GM19023 (cell line): ENCODE results near the gene EGFL8.
A peak's percentile ranks its signal among the peaks of the same experiment; 100 is the strongest.
"Not testable (repeated sequence)": the region's sequence is repeated elsewhere in the genome, so short reads cannot be mapped to it uniquely, and the experiment has no call there.

ENCODE experiments used
- ATAC-seq: cut with Tn5 transposase; IDR thresholded peaks from one replicate; pipeline ENCODE4 v1.9.1; 2021; ENCODE audit warnings: mild to moderate bottlenecking, moderate library complexity; ENCODE audit not compliant: unreplicated experiment

EGFL8 gene

DNA sequence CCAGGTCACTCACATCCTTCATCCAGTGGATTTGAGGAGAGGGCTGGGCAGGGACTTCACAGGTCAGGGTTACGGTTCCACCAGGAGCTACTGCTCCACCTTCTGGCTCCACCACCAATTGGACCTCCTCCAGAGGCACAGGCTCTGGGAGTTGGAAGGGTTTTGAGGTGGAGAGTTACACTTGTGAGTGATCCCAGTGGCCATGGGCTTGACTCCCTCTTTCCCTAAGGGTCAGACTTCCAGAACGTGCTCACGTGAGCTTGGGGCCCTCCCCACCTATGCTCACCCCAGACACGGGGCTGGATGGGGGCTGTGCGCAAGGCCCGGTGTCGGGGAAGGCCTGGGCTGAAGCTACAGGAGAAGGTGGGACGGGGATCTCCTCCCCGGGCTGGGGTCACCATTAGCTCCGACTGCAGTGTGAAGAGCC is 18.2 kb downstream of the EGFL8 start:
- no peak for ATAC-seq

DNA sequence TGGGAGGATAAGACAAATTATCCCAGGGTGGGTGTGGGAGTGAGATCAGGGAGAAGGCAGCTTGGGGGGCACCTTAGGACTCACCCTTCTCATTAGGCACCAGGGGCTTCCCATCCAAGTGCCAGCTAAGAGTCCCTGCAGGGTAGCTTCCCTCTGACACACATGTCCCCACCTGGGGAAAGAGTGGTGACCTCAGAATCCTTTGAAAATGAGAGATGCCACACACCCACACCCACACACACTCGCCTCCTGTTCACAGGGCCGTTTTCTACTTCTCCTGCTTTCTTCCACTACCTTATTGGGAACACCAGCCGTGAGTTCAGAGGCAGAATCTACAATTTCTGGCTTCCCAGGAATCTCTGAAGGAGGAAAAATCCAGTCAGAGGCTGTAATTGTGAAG is 18.6 kb downstream of the EGFL8 start:
- ATAC-seq, result no peak

- ATAC-seq, result no peak
Measured at GRCh38 chr6:32183483-32184083, 19.2 kb downstream of the EGFL8 start.

- no peak for ATAC-seq
Measured at GRCh38 chr6:32184084-32184640, 19.8 kb downstream of the EGFL8 start, which contains the start of gene AGER. Gene AGER (minus strand): TSS chr6:32184253. CDS start chr6:32184222, 31 bp downstream.

DNA sequence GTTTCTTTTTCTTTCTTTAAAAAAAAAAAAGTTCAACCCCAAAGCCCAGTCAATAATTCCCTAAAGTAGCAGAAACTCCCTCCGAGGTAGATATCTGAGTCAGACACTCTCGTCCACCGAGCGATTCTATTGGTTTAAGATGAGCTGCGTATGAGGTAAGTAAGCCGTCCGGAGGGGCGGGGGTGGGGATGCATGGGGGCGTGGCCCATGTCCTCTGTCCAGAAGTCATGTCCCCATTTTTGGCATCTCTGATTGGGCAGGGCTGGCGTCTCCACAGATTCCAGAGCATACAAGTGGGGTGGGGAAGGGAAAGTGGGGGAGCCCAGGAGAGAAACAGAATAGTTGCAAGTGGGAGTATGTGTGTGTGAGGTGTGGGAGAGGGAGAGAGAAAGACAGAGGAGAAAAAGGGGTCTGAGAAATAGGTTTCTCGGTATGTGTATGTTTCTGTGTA is 21.3 kb downstream of the EGFL8 start:
- ATAC-seq, result not testable (repeated sequence)

DNA sequence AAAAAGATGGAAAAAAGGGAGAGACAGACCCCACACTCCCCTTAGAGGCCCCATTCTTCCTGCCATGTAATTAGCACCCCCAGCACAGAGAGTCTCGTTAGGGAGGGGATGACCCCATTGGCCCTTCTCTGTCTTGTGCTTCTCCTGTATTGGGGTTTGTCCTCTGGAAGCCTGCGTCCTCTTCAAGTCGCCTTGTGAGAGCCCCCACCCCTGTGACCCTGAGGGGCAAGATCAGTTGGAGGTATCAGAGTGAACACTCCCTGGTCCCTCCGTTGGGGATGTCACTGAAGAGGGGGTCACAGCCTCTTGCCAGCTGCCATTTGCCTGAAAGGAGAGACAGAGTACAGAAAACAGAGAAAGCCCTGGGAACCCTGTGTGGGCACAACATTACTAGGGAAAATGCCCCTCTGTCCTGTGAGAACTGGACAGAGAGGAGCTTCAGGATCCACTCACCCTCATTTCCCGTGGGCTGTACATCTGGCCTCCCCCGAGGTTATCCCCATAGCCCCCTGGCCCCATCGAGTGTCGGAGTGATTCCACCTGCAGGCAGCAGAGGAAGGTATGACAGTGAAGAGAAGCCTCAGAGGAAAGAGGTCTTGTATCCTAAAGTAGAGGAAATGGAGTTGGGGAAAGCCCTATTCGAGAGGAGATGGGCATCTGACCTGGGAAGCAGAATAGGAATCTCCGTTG is 21.9 kb downstream of the EGFL8 start:
- not testable (repeated sequence) for ATAC-seq

- no peak for ATAC-seq
Measured at GRCh38 chr6:32187009-32187709, 22.8 kb downstream of the EGFL8 start.

DNA sequence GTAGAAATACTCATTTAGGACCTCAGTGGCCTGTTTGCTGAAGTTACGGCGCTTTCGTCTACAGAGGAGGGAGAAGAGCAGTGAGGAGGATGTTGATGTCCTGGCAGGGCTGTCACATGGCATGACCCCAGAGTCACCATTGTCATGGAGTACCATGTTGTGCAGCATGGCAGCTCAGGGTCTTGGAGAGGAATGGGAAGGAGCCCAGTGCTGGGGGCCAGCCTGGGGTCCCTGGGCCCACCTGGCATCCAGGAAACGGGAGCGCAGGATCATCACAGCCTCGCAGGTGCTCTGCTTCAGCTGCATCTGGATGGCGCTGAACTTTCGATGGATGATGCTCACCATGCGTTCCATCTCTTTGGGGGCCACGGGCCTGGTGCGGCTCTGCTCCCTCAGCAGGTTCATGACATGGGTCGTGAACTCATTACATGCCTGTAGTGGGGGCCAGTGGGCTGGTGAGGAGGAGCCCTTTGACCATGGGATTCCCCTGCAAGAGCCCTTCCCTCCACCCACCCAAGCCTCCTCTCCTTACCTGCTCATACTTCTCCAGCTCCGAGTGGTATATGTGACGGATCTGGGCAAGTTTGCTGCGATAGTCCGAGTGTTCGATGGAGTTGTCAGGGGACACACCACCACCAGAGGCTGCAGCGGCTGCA is 23.5 kb downstream of the EGFL8 start:
- not testable (repeated sequence) for ATAC-seq

DNA sequence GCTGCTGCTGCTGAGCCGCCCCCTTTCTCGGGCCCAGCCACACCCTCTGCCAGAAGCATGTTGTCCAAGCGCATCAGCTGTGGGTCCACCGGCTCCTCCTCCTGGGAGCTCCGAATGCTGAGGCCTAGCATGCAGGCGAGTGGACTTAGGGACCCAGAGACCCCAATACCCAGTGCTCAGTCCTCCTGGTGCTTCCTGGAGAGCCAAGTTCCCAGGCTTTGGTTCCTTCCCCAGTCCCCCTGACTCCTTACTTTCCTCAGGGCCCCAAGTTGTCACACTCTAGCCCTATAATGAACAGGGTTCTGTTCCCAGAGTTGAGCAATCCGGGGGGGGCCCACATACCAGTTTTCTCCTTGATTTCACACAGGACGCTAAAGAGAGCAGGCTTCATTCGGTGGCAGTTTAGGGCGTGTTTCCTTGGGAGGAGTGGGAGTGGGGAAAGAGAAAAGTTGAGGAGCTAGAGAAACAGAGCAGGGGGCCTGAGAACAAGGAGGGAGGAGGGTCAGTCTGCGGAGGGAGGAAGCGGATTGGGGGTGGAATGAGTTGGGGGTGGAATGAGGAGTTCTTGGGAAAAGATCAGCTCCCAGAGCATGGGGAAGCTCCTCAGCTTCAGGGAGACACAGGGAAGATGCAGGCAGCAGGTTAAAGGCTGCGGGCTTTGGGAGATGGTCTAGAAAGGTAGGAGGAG is 24.1 kb downstream of the EGFL8 start:
- no peak for ATAC-seq

- no peak for ATAC-seq
Measured at GRCh38 chr6:32189069-32189741, 24.8 kb downstream of the EGFL8 start.

DNA sequence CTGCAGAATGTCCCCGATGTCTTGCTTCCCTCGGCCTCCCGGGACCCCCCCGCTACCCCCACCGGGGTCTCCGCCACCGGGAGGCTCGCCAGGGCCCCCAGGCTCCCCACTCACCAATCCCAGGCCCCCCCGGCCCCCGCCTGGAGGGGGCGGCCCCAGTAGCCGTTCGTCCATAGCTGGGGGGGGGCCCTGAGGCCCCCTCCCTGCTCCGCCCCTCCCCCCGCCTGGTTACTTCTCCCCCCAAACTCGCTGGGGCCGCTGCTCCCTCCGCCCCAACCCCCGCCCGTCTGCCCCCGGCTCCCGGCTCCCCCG is 25.3 kb downstream of the EGFL8 start:
- no peak for ATAC-seq

GRCh38 chr6:32190054-32190851 is 25.9 kb downstream of the EGFL8 start, which contains the start of gene PBX2:
Gene PBX2 (minus strand): TSS chr6:32190202. CDS start chr6:32189915, 287 bp downstream.
- ATAC-seq, result peak; percentile 57

- no peak for ATAC-seq
Measured at GRCh38 chr6:32190911-32191677, 26.7 kb downstream of the EGFL8 start.

DNA sequence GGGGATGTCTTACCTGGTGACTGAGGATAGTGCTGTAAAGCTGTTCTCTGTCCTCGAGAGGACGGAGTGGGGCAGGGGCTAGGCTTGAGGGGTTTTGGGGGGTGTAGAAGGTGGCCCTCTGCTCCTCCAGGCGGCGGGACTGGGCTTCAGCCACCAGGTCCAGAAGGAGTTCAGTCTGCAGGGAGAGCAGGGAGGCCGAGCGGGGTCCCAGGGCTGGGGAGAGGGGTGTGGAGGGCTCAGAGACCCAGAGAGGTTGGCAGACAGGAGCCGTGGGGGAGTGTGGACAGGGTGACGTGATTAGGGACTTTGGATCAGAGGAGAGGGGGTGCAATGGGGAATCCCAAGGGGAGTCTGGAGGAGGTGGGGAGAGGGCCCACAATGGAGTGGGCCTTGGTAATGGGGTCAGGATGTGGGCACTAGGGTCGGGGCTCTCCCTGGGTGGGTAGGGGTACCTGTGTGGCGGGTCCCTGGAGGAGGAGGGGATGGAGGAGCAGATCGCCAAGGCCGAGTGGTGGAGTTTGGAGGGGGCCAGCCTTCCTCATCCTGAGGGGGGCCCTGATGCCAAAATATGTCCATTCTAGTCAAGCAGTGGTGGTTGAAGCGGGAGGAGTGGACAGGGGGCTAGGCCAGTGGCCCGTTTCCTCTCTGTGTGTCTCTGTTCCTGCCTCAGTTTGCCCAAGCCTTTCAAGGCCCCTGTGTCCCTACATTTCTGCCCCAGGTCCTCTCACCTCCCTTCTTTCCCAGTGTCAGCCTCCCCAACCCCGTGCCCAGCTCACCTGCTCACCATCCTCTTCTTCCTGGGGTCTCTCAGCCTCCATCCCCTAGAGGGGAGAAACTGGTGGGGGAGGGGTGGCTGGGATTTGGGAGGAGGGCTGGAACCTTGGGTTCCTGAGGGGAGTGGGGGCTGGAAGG is 27.6 kb downstream of the EGFL8 start:
- no peak for ATAC-seq

DNA sequence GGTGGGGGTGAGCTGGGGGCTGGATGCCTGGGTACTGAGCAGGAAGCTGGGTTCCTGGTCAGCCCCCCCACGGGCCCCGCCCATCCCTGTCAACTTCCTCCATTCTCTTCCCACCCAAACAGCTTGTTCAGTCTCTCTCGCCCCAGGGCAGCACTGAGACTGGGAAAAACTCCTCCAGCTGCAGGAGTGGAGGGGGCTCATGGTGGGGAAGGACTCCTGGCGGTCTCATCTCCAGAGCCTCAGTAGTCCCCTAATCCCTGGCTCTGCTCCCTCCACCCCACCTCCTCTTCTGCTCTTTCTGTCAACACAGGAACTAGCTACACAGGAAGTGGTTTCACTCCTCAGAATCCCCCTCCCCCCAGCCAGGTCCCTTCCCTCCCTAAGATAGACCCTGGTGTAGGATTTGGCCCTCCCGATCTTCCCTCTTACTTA is 28.2 kb downstream of the EGFL8 start, which contains the start of gene GPSM3:
Gene GPSM3 (minus strand): TSS at position 36 of the 432 bp plus-strand sequence. CDS start 130 bp downstream, outside the sequence.
- no peak for ATAC-seq

DNA sequence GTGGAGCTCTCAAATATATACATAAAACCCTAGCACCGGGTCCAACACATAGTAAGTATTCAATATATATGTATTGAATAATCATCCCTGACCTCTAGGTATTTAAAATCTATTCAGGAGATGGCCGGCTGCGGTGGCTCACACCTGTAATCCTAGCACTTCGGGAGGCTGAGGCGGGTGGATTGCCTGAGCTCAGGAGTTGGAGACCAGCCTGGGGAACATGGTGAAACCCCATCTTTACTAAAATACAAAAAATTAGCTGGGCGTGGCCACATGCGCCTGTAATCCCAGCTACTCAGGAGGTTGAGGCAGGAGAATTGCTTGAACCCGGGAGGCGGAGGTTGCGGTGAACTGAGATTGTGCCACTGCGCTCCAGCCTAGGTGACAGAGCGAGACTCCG is 28.7 kb downstream of the EGFL8 start:
- ATAC-seq, result not testable (repeated sequence)

- ATAC-seq, result no peak
Measured at GRCh38 chr6:32194388-32194787, 30.0 kb downstream of the EGFL8 start.
